K562 (cell line): ENCODE results near the gene UBE3B. TPM values are rescaled to one million over a fixed set of nuclear protein-coding genes. Genes with fewer than 3 reads are reported as not detected.

Experiments
- ATAC-seq: fragments of 200-7000 bp; cut with Tn5 transposase; 3 replicates; pipeline ENCODE4 v1.9.1; 2020; ENCODE audit warnings: moderate library complexity
- BruUV-seq: library from RNA; stranded (reverse); fragments of 400-500 nt; replicated peaks from 2 replicates; lab custom pipeline; 2021; lab: Mats Ljungman, UMichigan
- CTCF ChIA-PET: fragments of 300-600 bp; formaldehyde crosslinking; extraction: SDS; loops from one replicate; lab custom pipeline; 2021; ENCODE audit warnings: low intra/inter-chr PET ratio; lab: Yijun Ruan, JAX
- POLR2A ChIA-PET: fragments of 300-600, 350-650 bp; sonication (Branson Sonifier 250); formaldehyde crosslinking; extraction: SDS; loops from one replicate; lab custom pipeline; 2021; ENCODE audit warnings: antibody characterized with exemption, inconsistent platforms; lab: Yijun Ruan, JAX
- DNase-seq, 4 experiments: peaks; one replicate each; pipeline versions ENCODE4 v3.0.0 to v3.0.0-alpha.2; 2011 to 2018; ENCODE audit warnings: low spot score in 3 of 4, mixed read lengths in 3 of 4; ENCODE audit errors: extremely low read depth in 1 of 4
- FAIRE-seq: peaks from 2 replicates; lab custom pipeline; 2011; peaks lifted over from hg19 to GRCh38; lab: Jason Lieb, UNC
- H2AFZ ChIP-seq: 2 replicates; pipeline ENCODE4 v1.6.0; 2011; ENCODE audit warnings: low read depth, low read length, control low read depth, inconsistent platforms
- H3K27ac ChIP-seq: fragments of 200-600 bp; 3 replicates; pipeline ENCODE4 v1.8.0; 2011; ENCODE audit warnings: low read depth, mild to moderate bottlenecking, control low read depth, inconsistent platforms, low read length, moderate library complexity, mixed read lengths; ENCODE audit errors: extremely low read depth
- H3K27me3 ChIP-seq, 2 experiments: fragments of 300-600 bp in 1 of 2; 2 replicates in 1 of 2; 3 replicates in 1 of 2; pipeline versions ENCODE4 v1.6.0 to v1.8.0; 2011; ENCODE audit warnings: inconsistent platforms in 2 of 2, low read length in 2 of 2, mild to moderate bottlenecking in 1 of 2, mixed read lengths in 1 of 2, moderate library complexity in 1 of 2; ENCODE audit not compliant: control insufficient read depth in 2 of 2, insufficient read depth in 2 of 2
- H3K36me3 ChIP-seq: fragments of 300-600 bp; 3 replicates; pipeline ENCODE4 v1.8.0; 2011; ENCODE audit warnings: mild to moderate bottlenecking, low read length, inconsistent platforms; ENCODE audit not compliant: control insufficient read depth, insufficient read depth
- H3K4me1 ChIP-seq, 2 experiments: fragments of 200-600 bp in 1 of 2; replicated peaks in 1 of 2; 2 replicates in 1 of 2; 3 replicates in 1 of 2; pipeline versions ENCODE4 v1.5.1 to v1.8.0; 2011; ENCODE audit warnings: inconsistent platforms in 2 of 2, low read length in 2 of 2, mild to moderate bottlenecking in 1 of 2, mixed read lengths in 1 of 2, moderate library complexity in 1 of 2; ENCODE audit not compliant: control insufficient read depth in 2 of 2, insufficient read depth in 2 of 2
- H3K4me2 ChIP-seq: 2 replicates; pipeline ENCODE4 v1.6.1; 2011; ENCODE audit warnings: low read length, control low read depth, inconsistent platforms, mixed read lengths; ENCODE audit not compliant: insufficient read depth
- H3K4me3 ChIP-seq: fragments of 200-600 bp; sonication (generic), shearing (Covaris generic); 2 replicates; pipeline ENCODE4 v1.5.1; 2016; ENCODE audit warnings: control low read depth, inconsistent platforms
- H3K79me2 ChIP-seq: fragments of 200-600 bp; 3 replicates; pipeline ENCODE4 v1.8.0; 2011; ENCODE audit warnings: low read length, inconsistent platforms; ENCODE audit not compliant: control insufficient read depth, insufficient read depth
- H3K9ac ChIP-seq, 2 experiments: 2 replicates each; pipeline versions ENCODE4 v1.6.0 to v1.6.1; 2011; ENCODE audit warnings: low read depth in 2 of 2, low read length in 2 of 2, control low read depth in 1 of 2, inconsistent platforms in 1 of 2, mild to moderate bottlenecking in 1 of 2, mixed read lengths in 1 of 2; ENCODE audit not compliant: insufficient read depth in 1 of 2
- H3K9me1 ChIP-seq: one replicate; pipeline ENCODE4 v1.6.0; 2011; ENCODE audit warnings: inconsistent platforms, mild to moderate bottlenecking, low read length, moderate library complexity; ENCODE audit not compliant: control insufficient read depth, insufficient read depth
- H3K9me3 ChIP-seq: replicated peaks from 2 replicates; pipeline ENCODE4 v1.5.1; 2011; ENCODE audit warnings: low read depth, low read length, inconsistent platforms; ENCODE audit not compliant: control insufficient read depth, insufficient read depth
- H4K20me1 ChIP-seq: replicated peaks from 2 replicates; pipeline ENCODE4 v1.6.1; 2011; ENCODE audit warnings: low read length, inconsistent platforms, mixed read lengths; ENCODE audit not compliant: control insufficient read depth, insufficient read depth
- CXXC5 ChIP-seq: fragments of 250-450 bp; sonication (Bioruptor Pico); IDR thresholded peaks from 2 replicates; pipeline ENCODE4 v1.8.0; 2022; ENCODE audit warnings: inconsistent platforms, mild to moderate bottlenecking, moderate library complexity
- ELF4 ChIP-seq: fragments of 450-650 bp; formaldehyde crosslinking; IDR thresholded peaks from 2 replicates; pipeline ENCODE4 v1.4.0; 2022; ENCODE audit warnings: missing genetic modification characterization
- HLTF ChIP-seq: fragments of 450-650 bp; IDR thresholded peaks from 2 replicates; pipeline ENCODE4 v1.6.1; 2016
- RAD21 ChIP-seq, 2 experiments: fragments of 250-450 bp in 1 of 2; fragments of 450-650 bp in 1 of 2; sonication (Bioruptor Pico) in 1 of 2; formaldehyde crosslinking in 1 of 2; IDR thresholded peaks in 1 of 2; conservative IDR thresholded peaks in 1 of 2; 2 replicates each; pipeline versions ENCODE4 v1.4.0 to v1.8.0; 2020 to 2022; ENCODE audit warnings: mild to moderate bottlenecking in 2 of 2, moderate library complexity in 1 of 2
- SNIP1 ChIP-seq: fragments of 450-650 bp; IDR thresholded peaks from 2 replicates; pipeline ENCODE4 v1.7.1; 2017; ENCODE audit warnings: low read depth, mild to moderate bottlenecking
- ZNF354B ChIP-seq: fragments of 250-450 bp; sonication (Bioruptor Pico); IDR thresholded peaks from 2 replicates; pipeline ENCODE4 v1.4.0; 2020
- WGBS: fragments of 100-300 bp; shearing (Covaris generic); methylation state at CpG from one replicate; pipeline ENCODE4 v1.1.6; 2016; ENCODE audit warnings: low coverage, mixed read lengths; ENCODE audit not compliant: insufficient coverage; ENCODE audit errors: missing lambda C conversion rate; 5-methylcytosine and 5-hydroxymethylcytosine counted together
- in situ Hi-C: fragments of 300-500 bp; cut with MboI; formaldehyde crosslinking; loops from 4 replicates; pipeline ENCODE4 v1.15.0; 2018; ENCODE audit warnings: inconsistent platforms, mixed read lengths
- intact Hi-C: fragments of 100-400 bp; cut with micrococcal nuclease; formaldehyde crosslinking; loops from 2 replicates; pipeline ENCODE4 v1.14.2; 2022
- polyA plus RNA-seq, 8 experiments: library from polyadenylated mRNA; depleted of rRNA in 4 of 8; stranded (reverse) in 5 of 8; unstranded in 3 of 8; fragments of >200 nt; fragmentation: Nextera tagmentation in 2 of 8; fragmentation: Illumina TruSeq in 1 of 8; extraction: Ambion mirVana in 2 of 8; extraction: Trizol in 1 of 8; gene quantifications; 2 replicates each; pipeline versions ENCODE4 v1.2.1 to v1.2.3, GENCODE V29; 2011 to 2014; ENCODE audit warnings: inconsistent platforms in 1 of 8, missing spikeins in 1 of 8
- total RNA-seq, 7 experiments: library from RNA; depleted of rRNA in 6 of 7; stranded (reverse); fragments of >200 nt in 6 of 7; fragmentation: Illumina TruSeq in 2 of 7; extraction: Trizol in 2 of 7; gene quantifications; 2 replicates each; pipeline versions ENCODE4 v1.2.1 to v1.2.3, GENCODE V29; 2011 to 2021; ENCODE audit warnings: low replicate concordance in 1 of 7
- TF ChIP-seq, protein P1 (sequence below): fragments of 250-450 bp; sonication (Bioruptor Pico); IDR thresholded peaks from 2 replicates; pipeline ENCODE4 v1.5.0; 2021

UBE3B gene
- total and polyA plus RNA-seq, 9 of the 15 experiments (the other 6 are each of a cell fraction or from before 2014, with no cell fraction given) = 7.6 to 23.6 (median 15.5) TPM

DNA sequence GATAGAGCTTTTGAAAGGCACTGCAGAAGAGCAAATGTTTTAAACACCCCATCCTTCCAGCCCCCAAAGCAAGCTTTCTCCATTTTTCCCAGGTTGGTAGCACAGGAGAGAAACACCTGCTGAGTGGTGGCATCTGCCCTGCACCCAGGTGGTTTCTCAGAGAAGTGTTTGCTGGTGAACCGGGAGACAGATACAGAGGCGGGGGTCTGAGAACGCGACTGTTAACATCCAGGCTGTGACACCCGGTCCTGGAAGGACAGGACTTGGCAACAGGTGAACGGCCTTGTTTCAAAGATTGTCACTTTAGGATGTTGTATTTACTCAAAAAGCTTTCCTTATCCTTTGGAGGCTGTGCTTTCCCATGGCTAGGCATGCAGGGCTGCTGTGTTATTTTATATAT is 77.3 kb downstream of the UBE3B start:
- POLR2A ChIA-PET = interaction anchor here (0.7 to 2.7 kb wide), 5 partner anchors 9 to 275 kb away, joined by 3 to 9 read pairs (median 3); no protein-coding TSS in a partner anchor
- 15% methylated on average over 6 of the region's 6 CpGs for WGBS
- no peak for DNase-seq
- BruUV-seq = no TSS peak
- in situ Hi-C loops = no loop called here
- Histone ChIP-seq H3K27me3 (peaks cover 31 to 43% of the 10 kb centered on the region in 2 experiments), H2AFZ (no peak overlapping the region), H3K27ac (no peak overlapping the region), H3K79me2 (no peaks in the 10 kb centered on the region), H3K4me1 (no peaks in the 10 kb centered on the region; a peak in 1 of 5 replicates), H3K4me3 (no peak overlapping the region), H3K36me3 (no peaks in the 10 kb centered on the region; the same call in 2 of the 3 replicates), H3K9me3 (no peaks in the 10 kb centered on the region), H4K20me1 (peaks cover 19% of the 10 kb centered on the region), H3K9me1 (peaks cover 3% of the 10 kb centered on the region), H3K9ac (no peak overlapping the region), H3K4me2 (no peak overlapping the region)
- TF ChIP-seq HLTF (no peak), RAD21 (CRISPR knock-in tag; conservative IDR thresholded peaks at IDR 0.05 in 1 of 2, IDR thresholded peaks at IDR 0.05 in 1 of 2) (no peak), CXXC5 (CRISPR knock-in tag) (no peak), ELF4 (CRISPR knock-in tag) (no peak), SNIP1 (no peak), ZNF354B (CRISPR knock-in tag) (no peak)
- TF ChIP-seq, protein P1, sequence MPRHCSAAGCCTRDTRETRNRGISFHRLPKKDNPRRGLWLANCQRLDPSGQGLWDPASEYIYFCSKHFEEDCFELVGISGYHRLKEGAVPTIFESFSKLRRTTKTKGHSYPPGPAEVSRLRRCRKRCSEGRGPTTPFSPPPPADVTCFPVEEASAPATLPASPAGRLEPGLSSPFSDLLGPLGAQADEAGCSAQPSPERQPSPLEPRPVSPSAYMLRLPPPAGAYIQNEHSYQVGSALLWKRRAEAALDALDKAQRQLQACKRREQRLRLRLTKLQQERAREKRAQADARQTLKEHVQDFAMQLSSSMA (CRISPR knock-in tag) = no peak
- intact Hi-C loops = no loop called here
- CTCF ChIA-PET = no interaction called here
- no peak for ATAC-seq
- FAIRE-seq = no peak
